ENCODE measurements around the gene MBD3L5.
A peak's percentile ranks its signal among the peaks of the same experiment; 100 is the strongest.
"Not testable (repeated sequence)": the region's sequence is repeated elsewhere in the genome, so short reads cannot be mapped to it uniquely, and the experiment has no call there.

MBD3L5 gene

GRCh38 chr19:7054635-7055368 lies 24.4 kb downstream of the MBD3L5 start:
- DNase-seq: not testable (repeated sequence)

DNA sequence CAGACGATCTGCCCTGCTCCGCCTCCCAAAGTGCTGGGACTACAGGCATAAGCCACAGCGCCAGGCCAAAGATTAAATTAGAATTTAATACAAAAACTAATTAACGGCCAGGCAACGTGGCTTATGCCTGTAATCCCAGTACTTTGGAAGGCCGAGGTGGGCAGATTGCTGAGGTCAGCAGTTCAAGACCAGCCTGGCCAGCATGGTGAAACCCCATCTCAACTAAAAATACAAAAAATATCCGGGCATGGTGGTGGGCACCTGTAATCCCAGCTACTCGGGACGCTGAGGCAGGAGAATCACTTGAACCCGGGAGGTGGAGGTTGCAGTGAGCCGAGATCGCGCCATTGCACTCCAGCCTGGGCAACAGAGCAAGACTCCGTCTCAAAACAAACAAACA lies 25.3 kb downstream of the MBD3L5 start:
- not testable (repeated sequence) for DNase-seq

DNA sequence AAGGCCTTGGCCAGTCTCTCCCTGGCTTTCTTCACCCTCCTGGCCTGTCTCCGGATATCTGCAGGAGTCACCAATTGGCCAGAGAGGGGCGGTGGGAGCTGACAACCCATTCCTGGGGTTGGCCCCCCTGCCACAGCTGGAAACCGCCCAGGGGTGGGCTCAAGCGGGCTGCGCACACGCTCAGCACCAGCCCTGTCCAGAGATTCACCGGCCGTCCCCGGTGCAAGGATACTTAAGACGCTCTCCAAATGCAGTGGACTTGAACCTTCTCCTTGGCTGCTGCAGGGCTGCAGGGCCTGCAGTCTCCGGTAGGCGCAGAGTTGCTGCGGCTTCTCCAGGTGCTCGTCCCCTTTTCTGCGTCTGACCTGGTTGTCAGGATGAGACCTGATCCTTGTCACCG lies 26.0 kb downstream of the MBD3L5 start:
- DNase-seq: not testable (repeated sequence)

DNA sequence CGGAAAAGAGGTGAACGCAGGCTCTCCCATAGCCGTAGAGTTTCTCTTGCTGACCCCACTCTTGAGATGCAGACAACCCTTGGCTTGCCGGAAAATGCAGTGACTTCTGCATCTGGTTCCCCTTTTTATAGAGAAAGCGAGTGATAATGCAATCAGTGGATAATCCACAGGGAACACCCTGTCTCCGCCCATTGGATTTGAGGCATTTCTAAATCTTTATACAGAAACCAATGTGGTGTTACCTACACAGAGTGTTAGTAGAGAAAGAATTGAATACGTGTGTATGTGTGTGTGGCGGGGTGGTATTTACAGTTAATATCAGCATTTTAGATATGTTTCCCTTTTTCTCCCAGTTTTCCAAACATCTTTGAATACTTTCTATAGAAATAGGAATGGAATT lies 28.2 kb downstream of the MBD3L5 start, which contains the start of gene MBD3L3:
Gene MBD3L3 (minus strand): TSS at position 101 of the 400 bp plus-strand sequence. CDS start 71 bp downstream, at position 30.
- DNase-seq: not testable (repeated sequence)

GRCh38 chr19:7059977-7060376 lies 29.6 kb downstream of the MBD3L5 start:
- DNase-seq: not testable (repeated sequence)

DNA sequence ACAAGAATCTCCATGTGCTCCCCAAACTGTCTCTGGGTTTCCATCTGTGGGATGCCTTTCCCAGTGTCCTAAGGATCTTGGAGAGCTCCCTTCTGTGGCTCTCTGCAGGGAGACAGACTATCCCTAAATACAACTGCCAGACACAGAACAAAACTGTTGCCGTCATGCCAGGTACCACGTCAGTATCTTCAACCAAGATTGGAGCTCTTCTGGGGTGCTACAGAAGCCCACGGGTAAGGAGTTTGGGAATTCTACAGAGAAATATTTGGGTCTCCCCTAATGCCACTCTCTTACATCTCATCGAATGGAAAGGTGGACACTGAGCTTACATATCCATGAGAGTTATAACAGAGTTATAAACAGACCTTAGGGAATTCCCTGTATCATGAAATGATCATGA lies 33.0 kb downstream of the MBD3L5 start:
- no peak for DNase-seq

DNA sequence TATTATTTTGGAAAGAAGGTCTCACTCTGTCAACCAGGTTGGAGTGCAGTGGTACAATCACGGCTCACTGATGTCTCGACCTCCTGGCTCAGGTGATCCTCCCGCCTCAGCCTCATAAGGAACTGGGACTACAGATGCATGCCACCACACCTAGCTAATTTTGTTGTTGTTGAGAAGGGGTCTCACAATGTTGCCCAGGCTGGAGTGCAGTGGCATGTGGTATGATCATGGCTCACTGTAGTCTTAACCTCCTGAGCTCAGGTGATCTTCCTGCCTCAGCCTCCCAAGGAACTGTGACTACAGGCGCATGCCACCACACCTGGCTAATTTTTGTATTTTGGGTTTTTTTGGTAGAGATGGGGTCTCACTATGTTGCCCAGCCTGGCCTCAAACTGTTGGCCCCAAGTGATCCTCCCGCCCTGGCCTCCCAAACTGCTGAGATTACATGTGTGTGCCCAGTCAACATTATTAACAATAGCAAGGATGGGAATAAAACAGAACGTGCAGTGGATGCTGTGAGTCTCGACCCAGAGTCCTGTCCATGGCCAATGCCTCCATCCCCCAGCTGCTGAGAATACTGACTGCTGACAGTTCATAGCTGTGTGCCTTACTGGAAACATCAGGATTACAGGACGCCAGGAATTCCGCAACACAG lies 33.5 kb downstream of the MBD3L5 start:
- DNase-seq: no peak

- DNase-seq: peak in 1 of 2 experiments; percentile 42
Observed at GRCh38 chr19:7067122-7067521, 36.7 kb downstream of the MBD3L5 start.

GRCh38 chr19:7067716-7068115 lies 37.3 kb downstream of the MBD3L5 start:
- DNase-seq: no peak

DNA sequence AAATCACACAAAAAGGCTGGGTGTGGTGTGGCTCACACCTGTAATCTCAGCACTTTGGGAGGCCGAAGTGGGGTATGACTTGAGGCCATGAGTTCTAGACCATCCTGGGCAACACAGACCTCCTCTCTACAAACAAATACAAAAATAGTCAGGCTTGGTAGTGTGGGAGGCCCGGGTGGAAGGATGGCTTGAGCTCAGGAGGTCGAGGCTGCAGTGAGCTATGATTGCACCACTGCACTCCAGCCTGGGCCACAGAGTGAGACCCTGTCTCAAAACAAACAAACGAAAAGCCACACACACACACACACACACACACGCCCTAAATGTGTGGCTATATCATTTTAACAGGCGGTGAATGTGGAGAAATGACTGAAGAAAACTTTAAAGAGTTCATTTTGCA lies 38.2 kb downstream of the MBD3L5 start:
- no peak for DNase-seq

DNA sequence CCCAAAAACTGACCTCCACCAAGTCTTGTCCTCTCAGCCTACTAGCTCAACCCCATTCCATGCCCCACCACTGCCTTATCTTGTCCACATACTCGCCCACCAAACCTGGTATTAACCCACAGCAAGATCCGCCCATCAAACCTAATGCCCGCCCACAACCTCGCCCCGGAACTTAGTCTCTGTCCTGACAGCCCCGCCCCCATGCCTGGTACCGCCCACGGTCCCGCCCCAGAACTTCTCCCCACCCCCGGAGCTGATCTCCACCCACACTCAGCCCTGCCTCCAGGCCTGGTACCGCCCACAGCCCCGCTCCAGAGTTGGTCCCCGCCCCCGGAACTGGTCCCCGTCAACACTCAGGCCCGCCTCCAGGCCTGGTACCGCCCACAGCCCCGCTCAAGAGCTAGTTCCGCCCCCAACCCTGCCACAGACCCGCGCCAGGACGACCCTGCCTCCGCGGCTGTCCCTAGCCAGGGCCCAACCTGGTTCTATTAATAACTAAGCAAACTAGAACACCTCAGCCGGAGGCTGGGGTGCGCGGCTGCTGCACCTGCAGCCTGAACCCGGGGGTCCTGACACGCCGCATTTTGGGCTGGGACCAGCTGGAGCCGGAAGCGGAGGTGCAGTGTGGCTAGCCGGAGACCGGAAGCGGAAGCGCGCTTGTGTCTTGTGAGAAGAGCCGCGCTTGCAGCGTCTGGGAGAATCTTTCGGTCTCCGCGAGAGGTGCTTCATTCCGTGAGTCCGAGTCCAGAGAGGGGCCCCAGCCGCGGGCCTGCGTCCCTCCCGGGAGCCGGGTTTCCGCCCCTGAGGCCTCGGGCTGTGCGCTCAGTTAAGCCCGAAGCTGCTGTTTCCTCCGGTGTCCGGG lies 38.9 kb downstream of the MBD3L5 start, which contains the start of gene ZNF557:
Gene ZNF557 (plus strand): TSS at position 662 of the 862 bp plus-strand sequence. CDS start 5,372 bp downstream, outside the sequence.
- peak; percentile 85 to 95 for DNase-seq

- peak in 1 of 2 experiments; percentile 37 for DNase-seq
Observed at GRCh38 chr19:7069904-7070226, 39.5 kb downstream of the MBD3L5 start.

GRCh38 chr19:7072541-7072940 lies 42.2 kb downstream of the MBD3L5 start:
- DNase-seq: no peak

- no peak for DNase-seq
Observed at GRCh38 chr19:7074705-7075282, 44.4 kb downstream of the MBD3L5 start.

- DNase-seq: no peak
Observed at GRCh38 chr19:7076151-7076550, 45.8 kb downstream of the MBD3L5 start.

DNA sequence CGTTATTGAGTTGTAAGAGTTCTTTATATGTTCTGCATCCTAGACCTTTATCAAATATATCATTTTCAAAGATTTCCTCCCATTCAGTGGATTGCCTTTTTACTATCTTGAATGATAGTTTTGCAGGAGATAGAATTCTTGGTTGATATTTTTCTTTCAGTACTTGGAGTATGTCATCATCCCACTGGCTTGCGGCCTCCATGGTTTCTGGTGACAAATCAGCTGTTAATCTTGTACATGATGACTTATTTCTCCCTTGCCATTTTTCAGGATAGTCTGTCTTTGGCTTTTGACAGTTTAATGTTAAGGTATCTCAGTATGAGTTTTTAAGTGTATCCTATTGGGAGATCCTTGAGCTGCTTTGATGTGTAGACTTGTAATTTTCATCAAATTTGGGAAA lies 47.6 kb downstream of the MBD3L5 start:
- DNase-seq: no peak

All from NCI-H524 (cell line).